B cell (primary cell): ENCODE measurements around the gene KCNJ10. TPM values are rescaled to one million over a fixed set of nuclear protein-coding genes. Genes with fewer than 3 reads are reported as not detected.

Source experiments
- ATAC-seq: fragments of 200-7000 bp; cut with Tn5 transposase; one replicate; pipeline ENCODE4 v1.10.0; 2021; ENCODE audit warnings: low read depth, mild to moderate bottlenecking, moderate number of reproducible peaks, moderate library complexity
- CTCF ChIA-PET: fragments of 350-600 bp; sonication (Branson Sonifier 250); formaldehyde crosslinking; loops from one replicate; lab custom pipeline; 2021; ENCODE audit warnings: antibody characterized with exemption, inconsistent platforms; lab: Charles Lee
- POLR2A ChIA-PET: fragments of 350-600 bp; sonication (Branson Sonifier 250); formaldehyde crosslinking; loops from one replicate; lab custom pipeline; 2021; ENCODE audit warnings: antibody characterized with exemption; lab: Charles Lee
- DNase-seq: peaks from one replicate; pipeline ENCODE4 v3.0.0; 2013
- H2AFZ ChIP-seq: 2 replicates; pipeline ENCODE4 v1.6.1; 2012; ENCODE audit warnings: mild to moderate bottlenecking, low read depth, low read length; ENCODE audit not compliant: insufficient read depth, poor library complexity, severe bottlenecking
- H3K27ac ChIP-seq, 2 donors: 1 replicate in 1 of 2; 2 replicates in 1 of 2; pipeline ENCODE4 v1.5.1; 2012 to 2013; ENCODE audit warnings: low read length in 2 of 2, mild to moderate bottlenecking in 2 of 2, moderate library complexity in 1 of 2
- H3K27me3 ChIP-seq, 4 experiments: fragments of 200-600 bp in 1 of 4; sonication (generic) in 1 of 4; replicated peaks in 1 of 4; 1 replicate in 2 of 4; 2 replicates in 2 of 4; pipeline versions ENCODE4 v1.6.1 to v1.7.0; 2013 to 2016; ENCODE audit warnings: low read length in 3 of 4, mild to moderate bottlenecking in 2 of 4, mixed read lengths in 1 of 4, moderate library complexity in 1 of 4; ENCODE audit not compliant: insufficient read depth in 4 of 4, control insufficient read depth in 3 of 4; ENCODE audit errors: control extremely low read depth in 1 of 4
- H3K36me3 ChIP-seq, 2 experiments: replicated peaks in 1 of 2; 1 replicate in 1 of 2; 2 replicates in 1 of 2; pipeline versions ENCODE4 v1.6.1 to v1.7.1; 2013; ENCODE audit warnings: low read length in 1 of 2; ENCODE audit not compliant: insufficient read depth in 2 of 2, control insufficient read depth in 1 of 2; ENCODE audit errors: control extremely low read depth in 1 of 2, extremely low read depth in 1 of 2
- H3K4me1 ChIP-seq, 2 donors: fragments of 200-600 bp in 1 of 2; sonication (generic) in 1 of 2; 1 replicate in 1 of 2; 2 replicates in 1 of 2; pipeline versions ENCODE4 v1.5.1 to v1.6.1; 2013 to 2017; ENCODE audit warnings: low read length in 2 of 2; ENCODE audit not compliant: control insufficient read depth in 2 of 2, insufficient read depth in 2 of 2
- H3K4me2 ChIP-seq: replicated peaks from 2 replicates; pipeline ENCODE3; 2012; ENCODE audit warnings: mild to moderate bottlenecking, low read depth, low read length; ENCODE audit not compliant: poor library complexity, severe bottlenecking
- H3K4me3 ChIP-seq, 5 experiments: fragments of 200-600 bp in 1 of 5; sonication (generic) in 1 of 5; 1 replicate in 3 of 5; 2 replicates in 2 of 5; pipeline versions ENCODE4 v1.5.1 to v1.7.0; 2011 to 2016; ENCODE audit warnings: low read length in 4 of 5, mild to moderate bottlenecking in 4 of 5, low read depth in 2 of 5, control low read depth in 1 of 5, moderate library complexity in 1 of 5; ENCODE audit not compliant: insufficient read depth in 1 of 5; ENCODE audit errors: control extremely low read depth in 1 of 5, extremely low read depth in 1 of 5
- H3K79me2 ChIP-seq: fragments of 200-600 bp; sonication (generic); one replicate; pipeline ENCODE4 v1.6.0; 2016; ENCODE audit warnings: low read length; ENCODE audit not compliant: control insufficient read depth, insufficient read depth
- H3K9ac ChIP-seq: fragments of 200-600 bp; sonication (generic); 2 replicates; pipeline ENCODE4 v1.6.1; 2017; ENCODE audit warnings: mild to moderate bottlenecking, low read length, moderate library complexity
- H3K9me3 ChIP-seq, 3 donors: one replicate each; pipeline versions ENCODE4 v1.6.1 to v1.7.1; 2013; ENCODE audit warnings: low read length in 2 of 3; ENCODE audit not compliant: control insufficient read depth in 2 of 3, insufficient read depth in 1 of 3; ENCODE audit errors: control extremely low read depth in 1 of 3
- H4K20me1 ChIP-seq: 2 replicates; pipeline ENCODE4 v1.6.0; 2012; ENCODE audit warnings: mild to moderate bottlenecking, low read length; ENCODE audit not compliant: insufficient read depth, control insufficient read depth, poor library complexity, severe bottlenecking
- H3K27ac Mint-ChIP-seq: one replicate; pipeline ENCODE4 v1.8.0; 2021; ENCODE audit warnings: mixed read lengths
- H3K27me3 Mint-ChIP-seq: one replicate; pipeline ENCODE4 v1.8.0; 2021; ENCODE audit warnings: mixed read lengths
- H3K4me1 Mint-ChIP-seq: one replicate; pipeline ENCODE4 v1.8.0; 2021; ENCODE audit warnings: mixed read lengths
- H3K4me3 Mint-ChIP-seq: one replicate; pipeline ENCODE4 v1.8.0; 2021; ENCODE audit warnings: mixed read lengths
- H3K9me3 Mint-ChIP-seq: one replicate; pipeline ENCODE4 v1.8.0; 2022; ENCODE audit warnings: mixed read lengths; ENCODE audit not compliant: insufficient read depth
- CTCF ChIP-seq: fragments of 200-600 bp; IDR thresholded peaks from one replicate; pipeline ENCODE4 v1.8.0; 2022; ENCODE audit warnings: antibody characterized with exemption, mild to moderate bottlenecking
- EZH2 ChIP-seq: IDR thresholded peaks from 2 replicates; pipeline ENCODE4 v1.6.1; 2012; ENCODE audit warnings: borderline replicate concordance, low read depth, mild to moderate bottlenecking, moderate library complexity, low read length; ENCODE audit not compliant: insufficient read depth, poor library complexity, severe bottlenecking
- WGBS: methylation state at CpG from one replicate; pipeline ENCODE4 v1.1.5; 2013; ENCODE audit warnings: missing lambda C conversion rate; ENCODE audit not compliant: insufficient coverage; 5-methylcytosine and 5-hydroxymethylcytosine counted together
- intact Hi-C: fragments of 100-400 bp; cut with micrococcal nuclease; formaldehyde crosslinking; loops from one replicate; pipeline ENCODE4 v1.10.0; 2022
- polyA plus RNA-seq: library from polyadenylated mRNA; depleted of rRNA; stranded (reverse); fragments of >200 nt; gene quantifications from 2 replicates; pipeline ENCODE4 v1.2.3, GENCODE V29; 2012
- total RNA-seq, 2 donors: library from RNA; stranded (reverse); fragments of 120-200 nt in 1 of 2; gene quantifications; 1 replicate in 1 of 2; 2 replicates in 1 of 2; pipeline versions ENCODE4 v1.2.3 to v1.2.4, GENCODE V29; 2013 to 2022

Gene KCNJ10
- total and polyA plus RNA-seq, 2 donors (not counting 1 experiment from before 2014, with no cell fraction given): not detected

- no peak for TF ChIP-seq EZH2
- no peak for TF ChIP-seq CTCF
- H3K27ac ChIP-seq: no peak overlapping the region
- H3K9ac ChIP-seq: no peak overlapping the region
- H2AFZ ChIP-seq: peak overlapping the region; percentile 74
- no peak overlapping the region for H3K4me3 Mint-ChIP-seq
- H3K4me2 ChIP-seq: peak overlapping the region; percentile 62
- H3K27me3 Mint-ChIP-seq: no peaks in the 10 kb centered on the region
- no peaks in the 10 kb centered on the region for H3K9me3 Mint-ChIP-seq
- 97% methylated on average over 5 of the region's 9 CpGs for WGBS
- H3K4me1 ChIP-seq: peaks cover 25 to 33% of the 10 kb centered on the region in 2 donors
- peaks cover 8% of the 10 kb centered on the region for H4K20me1 ChIP-seq
- H3K27me3 ChIP-seq: no peaks in the 10 kb centered on the region
- H3K9me3 ChIP-seq: no peaks in the 10 kb centered on the region
- intact Hi-C loops: loop anchor here (1.0 kb wide), 4 partner anchors 91 to 274 kb away; no protein-coding TSS in a partner anchor
- peaks cover 13% of the 10 kb centered on the region for H3K79me2 ChIP-seq
- H3K36me3 ChIP-seq: no peaks in the 10 kb centered on the region
- H3K4me3 ChIP-seq: no peak overlapping the region
- peaks cover 34% of the 10 kb centered on the region for H3K4me1 Mint-ChIP-seq
- ATAC-seq (no peak), DNase-seq (no peak)
- POLR2A ChIA-PET: no interaction called here
- peak overlapping the region; percentile 84 for H3K27ac Mint-ChIP-seq
- CTCF ChIA-PET: interaction anchor here (0.5 to 7.2 kb wide), 23 partner anchors 9 to 931 kb away, joined by 3 to 131 read pairs (median 5); partner anchors contain the start of genes KCNJ10, PEX19 and PIGM
These were observed 32.0 kb upstream of the KCNJ10 start for GRCh38 chr1:160101717-160102522.
